Measurements from ENCODE around the gene TCF20.

Gene TCF20

DNA sequence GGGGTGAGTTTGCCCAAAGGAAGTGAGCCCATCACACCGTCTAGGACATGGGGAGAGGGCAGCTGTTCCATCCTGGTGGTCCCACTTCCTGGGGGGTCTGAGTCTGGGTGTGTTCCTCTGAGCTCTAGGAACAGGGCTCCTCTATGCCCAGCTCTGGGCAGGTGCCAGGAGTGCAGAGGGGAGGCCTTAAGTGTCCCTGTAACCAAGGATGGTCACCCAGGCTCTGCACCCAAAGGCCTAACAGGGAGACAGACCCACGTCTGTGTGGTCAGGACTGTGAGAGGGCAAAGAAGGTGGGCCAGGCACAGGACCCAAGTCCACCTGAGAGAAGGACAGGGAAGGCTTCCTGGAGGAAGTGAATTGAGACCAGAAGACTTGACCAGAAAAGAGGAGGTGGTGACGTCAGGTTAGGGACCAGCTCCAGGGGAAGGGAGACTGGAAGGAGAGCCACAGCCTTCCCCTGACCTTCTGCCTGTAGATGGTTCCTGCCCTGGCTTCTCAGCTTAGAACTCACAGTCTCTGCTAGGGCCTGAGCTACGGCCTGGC is 11.3 kb upstream of the TCF20 start:
- no peak for DNase-seq

- DNase-seq = no peak
These were observed 10.8 kb upstream of the TCF20 start for GRCh38 chr22:42281284-42281683.

GRCh38 chr22:42280836-42281235 is 10.4 kb upstream of the TCF20 start:
- no peak for DNase-seq

DNA sequence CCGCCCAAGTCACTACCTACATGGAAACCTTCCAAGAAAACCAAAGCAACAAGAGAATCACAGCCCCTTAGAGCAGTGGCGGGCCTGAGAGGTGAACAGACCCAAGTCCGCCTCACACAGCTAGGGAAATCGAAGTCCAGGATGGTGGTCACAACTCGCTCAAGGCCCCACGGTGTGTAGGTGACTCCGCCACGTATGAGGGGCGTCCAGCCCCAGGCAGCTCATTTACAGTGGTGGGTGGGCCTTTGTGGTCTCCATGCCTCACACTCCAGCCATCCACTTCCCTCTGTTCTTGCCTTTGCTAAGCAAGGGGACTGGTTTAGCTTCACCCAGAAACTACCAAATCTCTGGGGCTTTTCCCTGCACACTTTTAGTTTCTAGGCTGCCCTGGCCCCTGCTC is 9.7 kb upstream of the TCF20 start:
- DNase-seq = no peak

- DNase-seq = no peak
These were observed 9.1 kb upstream of the TCF20 start for GRCh38 chr22:42279425-42280020.

- DNase-seq = peak in 1 of 2 experiments; percentile 8
These were observed 7.7 kb upstream of the TCF20 start for GRCh38 chr22:42277988-42278776.

GRCh38 chr22:42277232-42277753 is 6.8 kb upstream of the TCF20 start:
- DNase-seq = no peak

DNA sequence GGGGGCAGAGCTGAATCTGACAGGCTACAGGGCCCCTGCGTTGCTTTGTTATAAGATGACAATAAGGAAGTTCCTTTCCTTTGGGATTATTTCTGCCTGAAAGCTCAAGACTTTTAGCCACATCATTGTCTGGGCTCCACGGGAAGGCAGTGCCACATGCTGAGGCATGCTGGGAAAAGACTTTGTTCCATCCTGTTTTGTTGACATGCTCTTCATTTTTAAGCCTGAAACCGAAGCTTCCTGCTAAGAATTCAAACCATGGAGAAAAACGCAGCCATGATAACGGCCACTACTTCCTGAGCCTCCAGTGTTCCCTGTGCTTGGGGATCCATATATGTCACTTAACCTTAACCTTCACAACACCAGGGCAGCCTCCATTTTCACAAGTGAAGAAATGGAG is 5.5 kb upstream of the TCF20 start:
- DNase-seq = no peak

DNA sequence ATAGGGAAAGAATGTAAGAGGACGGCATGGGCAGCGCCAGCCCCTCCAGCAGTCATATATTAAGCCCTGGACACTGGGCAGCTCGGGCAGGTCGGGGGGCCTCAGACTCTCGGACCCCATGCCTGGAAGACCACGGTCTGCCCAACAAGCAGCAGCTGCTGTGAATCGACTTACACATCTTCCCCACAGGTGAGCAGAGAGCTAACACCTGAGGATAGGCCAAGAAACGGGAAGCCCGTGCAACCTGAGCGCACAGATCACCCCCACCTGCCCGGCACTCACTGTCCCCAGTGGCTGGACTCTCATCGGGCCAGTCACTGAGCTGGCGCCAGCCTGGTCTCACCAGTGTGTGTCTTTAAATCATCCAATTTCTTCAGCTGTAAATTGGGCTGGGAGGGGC is 4.7 kb upstream of the TCF20 start:
- no peak for DNase-seq

GRCh38 chr22:42273855-42274451 is 3.5 kb upstream of the TCF20 start:
- DNase-seq = no peak

DNA sequence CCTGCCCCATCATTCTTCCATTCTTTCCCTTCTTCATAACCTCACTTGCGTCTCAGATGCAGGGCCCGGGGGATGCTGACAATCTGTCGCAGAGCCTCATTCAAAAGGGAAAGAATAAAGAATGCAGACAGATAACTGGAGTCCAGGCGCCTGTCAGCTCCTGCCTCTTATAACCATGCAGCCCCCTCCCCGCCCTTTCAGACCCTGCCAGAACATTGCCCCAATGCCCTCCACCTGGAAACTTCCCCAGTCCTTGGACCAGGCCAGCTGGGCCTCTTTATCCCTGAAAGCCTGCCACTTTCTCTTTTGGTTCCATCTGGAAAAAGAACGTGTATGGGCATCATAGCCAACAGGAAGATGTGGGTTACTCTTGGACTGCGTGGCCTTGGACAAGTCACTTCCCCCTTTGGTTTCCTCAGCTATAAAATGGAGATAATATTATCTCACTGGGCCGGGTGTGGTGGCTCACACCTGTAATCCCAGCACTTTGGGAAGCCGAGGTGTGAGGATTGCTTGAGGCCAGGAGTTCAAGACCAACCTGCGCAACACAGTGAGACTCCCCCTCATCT is 2.1 kb upstream of the TCF20 start:
- no peak for DNase-seq

- DNase-seq = no peak
These were observed 1.5 kb upstream of the TCF20 start for GRCh38 chr22:42271906-42272305.

DNA sequence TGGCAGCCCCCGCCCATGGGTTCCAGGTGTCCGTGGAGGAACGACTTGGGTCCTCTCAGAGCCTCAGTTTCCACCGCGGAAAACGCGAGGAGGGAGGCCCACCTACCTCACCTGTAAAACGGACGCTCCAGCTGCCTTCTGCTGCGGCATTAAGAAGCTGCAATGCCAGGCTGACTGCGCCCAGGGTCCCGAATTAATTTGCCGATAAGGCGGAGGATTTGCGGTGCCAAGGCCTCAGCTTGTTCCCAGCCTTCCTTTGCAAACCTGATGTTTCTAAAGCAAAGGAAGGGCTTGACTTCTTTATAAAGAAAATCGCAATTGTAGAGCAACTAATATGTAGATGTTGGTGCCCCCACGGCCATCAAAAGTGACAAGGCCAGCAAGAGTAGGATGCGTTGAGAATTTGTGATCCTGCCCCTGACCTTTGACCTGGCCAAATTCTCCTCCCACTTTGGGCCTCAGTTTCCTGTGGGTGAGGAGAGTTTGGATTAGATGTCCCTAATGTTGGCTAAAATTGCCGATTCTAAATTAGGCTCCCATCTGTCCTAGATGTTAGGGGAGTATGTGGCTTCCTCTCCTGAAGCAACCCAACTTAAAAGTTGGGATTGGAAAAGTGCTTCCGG is 849 bp upstream of the TCF20 start:
- no peak for DNase-seq

DNA sequence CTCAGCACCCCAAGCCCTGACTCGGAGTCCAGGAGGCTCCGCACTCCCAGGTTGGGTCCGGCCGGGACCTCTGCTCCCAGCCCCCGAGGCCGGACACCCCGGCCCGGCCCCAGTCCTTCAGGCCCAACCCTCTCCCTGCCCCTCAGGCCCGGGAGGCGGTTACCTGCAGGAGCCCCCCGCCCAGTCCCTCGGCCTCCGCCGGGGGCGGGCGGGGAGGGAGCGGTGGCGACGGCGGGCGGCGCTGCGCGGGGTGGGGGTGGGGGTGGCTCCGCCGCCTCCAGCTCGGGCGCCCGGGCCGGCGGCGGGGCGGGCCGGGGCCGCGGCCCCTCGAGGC is 310 bp downstream of the TCF20 start:
- DNase-seq = peak in 1 of 2 experiments; percentile 10

DNA sequence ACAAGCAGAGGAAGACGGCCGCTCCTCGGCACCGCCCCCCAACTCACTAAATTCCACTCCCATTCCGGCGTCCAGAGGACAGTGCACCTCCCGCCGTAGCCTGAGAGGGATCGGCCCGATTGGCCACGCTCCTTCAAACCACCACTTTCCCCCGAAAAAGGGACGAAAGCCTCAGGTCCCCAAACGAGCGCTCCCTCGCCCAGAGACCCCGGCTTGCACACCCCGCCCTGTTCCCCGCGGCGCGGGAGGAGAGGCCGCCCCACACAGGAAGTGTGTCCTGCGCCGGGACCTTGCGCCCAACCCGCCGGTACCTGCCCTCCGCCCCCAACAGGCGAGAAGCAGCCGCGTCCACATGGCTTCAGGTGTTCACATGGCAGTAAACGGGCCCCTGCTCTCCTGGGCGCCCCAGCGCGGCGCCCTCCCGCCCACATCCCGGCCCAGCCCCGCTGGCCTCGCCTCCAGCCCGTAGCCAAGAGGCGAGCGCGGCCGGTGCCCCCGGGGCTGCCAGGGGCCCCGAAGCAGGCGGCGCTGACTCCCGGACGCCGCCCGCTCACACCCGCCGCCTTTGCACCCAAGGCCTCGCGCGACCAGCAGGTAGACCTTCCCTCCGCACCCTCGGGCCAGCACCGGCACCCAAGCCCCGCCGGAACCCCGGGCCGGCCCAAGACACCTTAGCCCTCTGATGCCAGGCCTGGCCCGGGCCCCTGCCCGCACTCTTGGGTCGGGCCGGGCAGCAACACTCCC is 849 bp downstream of the TCF20 start:
- DNase-seq = peak; percentile 32 to 56

DNA sequence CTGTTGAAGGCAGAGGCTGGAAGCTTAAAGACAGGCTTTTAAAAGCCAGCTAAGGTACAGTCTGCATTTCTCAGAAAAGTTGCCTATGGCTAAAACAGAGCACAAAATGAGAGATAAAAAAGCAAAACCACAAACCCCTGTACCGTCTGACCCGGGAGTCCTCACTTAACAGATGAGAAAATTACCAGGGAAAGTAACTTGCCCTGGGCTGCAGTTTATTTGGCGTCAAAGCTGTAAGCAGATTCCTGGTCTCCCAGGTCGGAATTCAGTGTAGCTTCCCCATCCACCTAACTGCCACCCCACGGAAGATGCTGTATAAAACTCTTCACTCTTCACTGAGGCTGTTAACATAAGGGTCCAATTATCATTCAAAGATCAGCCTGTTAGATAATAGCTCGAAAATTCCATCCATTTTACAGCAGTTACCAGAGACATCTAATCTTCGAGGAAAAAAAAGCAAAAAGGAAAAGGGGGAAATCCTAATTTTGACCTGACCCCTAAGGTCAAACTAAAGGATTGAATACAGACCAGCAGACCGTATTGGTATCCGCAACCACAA is 1.5 kb downstream of the TCF20 start:
- no peak for DNase-seq

DNA sequence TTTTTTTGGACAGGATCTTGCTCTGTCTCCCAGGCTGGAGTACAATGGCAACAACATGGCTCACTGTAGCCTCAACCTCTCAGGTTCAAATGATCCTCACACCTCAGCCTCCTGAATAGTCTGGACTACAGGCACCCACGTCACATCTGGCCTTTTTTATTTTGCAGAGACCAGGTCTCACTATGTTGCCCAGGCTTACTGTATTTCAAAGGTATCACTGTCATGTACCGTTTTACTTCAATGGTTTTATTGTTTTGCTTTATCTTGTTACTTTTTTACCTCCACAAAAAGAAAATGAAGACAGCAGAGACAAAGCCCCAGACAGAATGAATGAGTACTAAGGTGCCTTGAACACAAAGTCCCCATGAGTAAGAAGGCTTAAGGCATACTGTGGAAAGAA is 5.1 kb downstream of the TCF20 start:
- no peak for DNase-seq

DNA sequence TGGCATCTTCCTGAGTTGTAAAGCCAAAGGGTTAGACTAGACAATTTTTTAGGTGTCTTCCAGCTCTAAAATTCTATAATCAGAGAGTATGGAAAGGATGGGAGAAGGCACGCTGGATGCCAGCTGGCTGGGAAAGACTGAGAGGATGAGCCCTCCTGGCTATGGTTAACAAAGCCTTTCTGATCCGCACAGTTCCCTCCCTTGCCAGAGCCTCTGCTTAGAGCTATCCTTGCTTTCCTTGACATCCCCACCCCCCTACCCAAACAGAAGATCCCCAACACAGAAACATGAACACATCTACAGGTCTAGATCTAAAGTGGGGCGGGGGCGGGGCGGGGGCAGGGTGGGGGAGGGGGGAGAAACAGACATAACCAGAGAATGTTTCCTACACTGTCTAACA is 6.5 kb downstream of the TCF20 start:
- DNase-seq = no peak

DNA sequence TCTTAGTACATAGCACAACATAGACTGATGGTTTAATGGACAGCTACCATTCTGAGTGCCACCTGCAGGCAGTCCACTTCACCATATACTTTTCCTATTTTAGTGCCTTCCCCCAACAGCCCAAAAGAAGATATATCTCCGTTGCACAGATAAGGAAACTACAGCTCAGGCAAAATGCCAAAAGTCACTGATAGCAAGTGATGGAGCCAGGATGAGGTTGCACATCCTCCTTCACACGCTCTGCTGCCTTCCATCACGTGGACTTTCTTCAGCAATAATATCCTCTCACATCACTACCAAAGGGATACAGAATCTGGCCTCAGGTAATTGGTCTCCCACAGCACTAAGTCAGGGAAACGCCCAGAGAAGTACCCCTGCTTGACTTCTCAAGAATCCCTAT is 7.5 kb downstream of the TCF20 start:
- DNase-seq = no peak

- no peak for DNase-seq
These were observed 9.2 kb downstream of the TCF20 start for GRCh38 chr22:42261296-42261695.

DNA sequence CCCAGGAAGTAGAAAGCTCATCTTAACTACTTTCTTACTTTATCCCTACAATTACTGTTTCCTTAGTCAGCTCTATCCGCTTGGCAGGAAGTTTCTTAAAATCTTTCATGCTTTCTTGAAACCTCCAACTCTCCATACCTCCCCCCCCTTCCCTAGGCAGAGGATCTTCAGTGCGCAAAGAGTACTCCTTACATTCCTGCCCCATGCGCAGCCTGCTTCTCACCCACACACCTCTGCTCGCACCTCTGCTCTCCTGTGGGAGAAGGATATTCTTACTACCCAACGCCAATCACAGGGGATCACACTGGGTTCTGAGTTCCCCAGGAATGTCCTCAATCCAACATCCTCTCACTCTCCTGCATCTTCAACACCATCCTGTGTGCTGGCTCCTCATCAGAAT is 12.3 kb downstream of the TCF20 start:
- no peak for DNase-seq

GRCh38 chr22:42257386-42257785 is 13.1 kb downstream of the TCF20 start:
- DNase-seq = no peak

Measured in Kasumi-1 (cell line).